ENCODE data around the gene NSUN5. TPM values are rescaled to one million over a fixed set of nuclear protein-coding genes. Genes with fewer than 3 reads are reported as not detected.
"Not testable (repeated sequence)": the region's sequence is repeated elsewhere in the genome, so short reads cannot be mapped to it uniquely, and the experiment has no call there.

NSUN5 gene
- total and polyA plus RNA-seq, 2 donors (not counting 3 experiments of a cell fraction or from before 2014, with no cell fraction given): 4.1 to 6.8 TPM

DNA sequence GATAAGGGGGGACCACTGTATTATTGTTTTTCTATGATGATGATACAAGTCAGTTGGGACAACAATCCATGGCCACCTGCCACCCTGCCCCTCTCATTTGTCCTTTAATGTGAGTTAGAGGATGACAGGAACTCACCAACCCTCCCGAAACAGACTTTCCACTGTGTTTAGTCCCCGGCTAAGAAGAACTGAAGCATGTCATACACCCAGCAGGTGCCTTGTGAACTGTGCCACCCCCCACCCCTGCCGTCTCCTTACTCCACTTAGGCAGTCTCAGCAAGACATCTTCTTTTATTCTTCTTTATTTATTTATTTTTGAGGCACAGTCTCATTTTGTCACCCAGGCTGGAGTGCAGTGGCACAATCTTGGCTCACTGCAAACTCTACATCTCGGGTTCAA, 40.8 kb downstream of the NSUN5 start:
- H3K27me3 ChIP-seq (ENCODE audit: control insufficient read depth in 2 of 2, insufficient read depth in 2 of 2, low read length in 2 of 2); H4K20me1 ChIP-seq (replicated peaks; ENCODE audit: control insufficient read depth, extremely low read depth, insufficient read depth, low read length); intact Hi-C loops (cut with micrococcal nuclease); FAIRE-seq; H3K36me3 ChIP-seq (ENCODE audit: control insufficient read depth in 2 of 2, extremely low read depth in 1 of 2, insufficient read depth in 2 of 2, low read length in 2 of 2); H3K4me1 ChIP-seq (ENCODE audit: control insufficient read depth, extremely low read depth, insufficient read depth, low read length); BruUV-seq (replicated peaks); dilution Hi-C loops (cut with MboI; ENCODE audit: extremely low pct_ligation_motif_present, low sequenced_read_pairs); H3K4me3 ChIP-seq (replicated peaks in 1 of 3; ENCODE audit: insufficient read depth in 1 of 3, low read depth in 1 of 3, low read length in 3 of 3); CTCF ChIA-PET; H3K79me2 ChIP-seq (ENCODE audit: control insufficient read depth, insufficient read depth, low read length); H3K27ac ChIP-seq (ENCODE audit: insufficient read depth, low read depth, low read length); H3K4me2 ChIP-seq (ENCODE audit: insufficient read depth, low read length); H3K9ac ChIP-seq (replicated peaks; ENCODE audit: extremely low read depth, insufficient read depth, low read length); POLR2A ChIA-PET; H2AFZ ChIP-seq (ENCODE audit: low read depth, low read length); H3K9me3 ChIP-seq (replicated peaks; ENCODE audit: control insufficient read depth, insufficient read depth, low read length); H3K9me1 ChIP-seq (replicated peaks; ENCODE audit: control insufficient read depth, extremely low read depth, insufficient read depth, low read length); DNase-seq (ENCODE audit: low read depth, low spot score): not testable (repeated sequence)

DNA sequence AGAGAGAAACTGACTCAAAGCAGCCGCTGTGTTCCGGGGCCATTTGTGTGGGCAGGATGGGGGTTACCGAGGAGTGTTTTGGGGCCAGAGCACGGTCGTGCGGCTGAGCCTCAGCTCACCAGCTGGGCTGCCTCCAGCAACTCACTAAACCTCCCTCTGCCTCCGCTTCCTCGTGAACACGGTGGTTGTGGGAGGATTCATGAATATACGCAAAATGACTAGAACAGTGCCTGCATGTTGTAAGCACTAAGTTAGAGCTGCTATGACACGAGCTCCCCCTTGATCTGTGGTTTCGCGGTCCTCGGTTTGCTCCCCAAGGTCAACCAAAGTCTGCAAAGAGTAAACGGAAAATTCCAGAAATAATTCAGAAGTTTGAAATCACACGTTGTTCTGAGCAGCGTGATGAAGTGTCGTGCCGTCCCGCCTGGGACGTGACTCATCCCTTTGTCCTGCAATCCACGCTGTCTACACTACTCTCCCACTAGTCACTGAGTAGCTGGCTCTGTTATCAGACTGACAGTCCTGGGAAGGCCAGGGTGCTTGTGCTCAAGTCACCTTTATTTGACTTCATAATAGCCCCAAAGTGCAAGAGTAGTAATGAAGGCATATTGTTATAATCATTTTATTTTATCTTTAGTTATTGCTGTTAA, 41.8 kb downstream of the NSUN5 start:
- dilution Hi-C loops (cut with MboI; ENCODE audit: extremely low pct_ligation_motif_present, low sequenced_read_pairs); BruUV-seq (replicated peaks); H3K79me2 ChIP-seq (ENCODE audit: control insufficient read depth, insufficient read depth, low read length); H3K4me3 ChIP-seq (replicated peaks in 1 of 3; ENCODE audit: insufficient read depth in 1 of 3, low read depth in 1 of 3, low read length in 3 of 3); H3K27ac ChIP-seq (ENCODE audit: insufficient read depth, low read depth, low read length); H3K4me2 ChIP-seq (ENCODE audit: insufficient read depth, low read length); POLR2A ChIA-PET; DNase-seq (ENCODE audit: low read depth, low spot score); intact Hi-C loops (cut with micrococcal nuclease); H3K4me1 ChIP-seq (ENCODE audit: control insufficient read depth, extremely low read depth, insufficient read depth, low read length); H2AFZ ChIP-seq (ENCODE audit: low read depth, low read length); H3K9me1 ChIP-seq (replicated peaks; ENCODE audit: control insufficient read depth, extremely low read depth, insufficient read depth, low read length); FAIRE-seq; H3K27me3 ChIP-seq (ENCODE audit: control insufficient read depth in 2 of 2, insufficient read depth in 2 of 2, low read length in 2 of 2); H3K9me3 ChIP-seq (replicated peaks; ENCODE audit: control insufficient read depth, insufficient read depth, low read length); H3K9ac ChIP-seq (replicated peaks; ENCODE audit: extremely low read depth, insufficient read depth, low read length); CTCF ChIA-PET; H4K20me1 ChIP-seq (replicated peaks; ENCODE audit: control insufficient read depth, extremely low read depth, insufficient read depth, low read length); H3K36me3 ChIP-seq (ENCODE audit: control insufficient read depth in 2 of 2, extremely low read depth in 1 of 2, insufficient read depth in 2 of 2, low read length in 2 of 2): not testable (repeated sequence)

- intact Hi-C loops (cut with micrococcal nuclease); H3K9ac ChIP-seq (replicated peaks; ENCODE audit: extremely low read depth, insufficient read depth, low read length); H3K36me3 ChIP-seq (ENCODE audit: control insufficient read depth in 2 of 2, extremely low read depth in 1 of 2, insufficient read depth in 2 of 2, low read length in 2 of 2); H3K4me2 ChIP-seq (ENCODE audit: insufficient read depth, low read length); H3K4me3 ChIP-seq (replicated peaks in 1 of 3; ENCODE audit: insufficient read depth in 1 of 3, low read depth in 1 of 3, low read length in 3 of 3); dilution Hi-C loops (cut with MboI; ENCODE audit: extremely low pct_ligation_motif_present, low sequenced_read_pairs); H3K4me1 ChIP-seq (ENCODE audit: control insufficient read depth, extremely low read depth, insufficient read depth, low read length); H3K9me1 ChIP-seq (replicated peaks; ENCODE audit: control insufficient read depth, extremely low read depth, insufficient read depth, low read length); H2AFZ ChIP-seq (ENCODE audit: low read depth, low read length); H3K27me3 ChIP-seq (ENCODE audit: control insufficient read depth in 2 of 2, insufficient read depth in 2 of 2, low read length in 2 of 2); H3K27ac ChIP-seq (ENCODE audit: insufficient read depth, low read depth, low read length); CTCF ChIA-PET; H3K79me2 ChIP-seq (ENCODE audit: control insufficient read depth, insufficient read depth, low read length); BruUV-seq (replicated peaks); H3K9me3 ChIP-seq (replicated peaks; ENCODE audit: control insufficient read depth, insufficient read depth, low read length); POLR2A ChIA-PET; DNase-seq (ENCODE audit: low read depth, low spot score); H4K20me1 ChIP-seq (replicated peaks; ENCODE audit: control insufficient read depth, extremely low read depth, insufficient read depth, low read length); FAIRE-seq: not testable (repeated sequence)
Observed at GRCh38 chr7:73262416-73262815, 46.2 kb downstream of the NSUN5 start.

Small RNA genes lying within 50 kb of the gene (small RNA-seq; reads per million reads assigned to genes)
- gene RNU6-1080P (ENCODE audit: insufficient read depth, insufficient read length, low read depth, low replicate concordance): not detected

Other genes with a start within 250 kb of the NSUN5 start
- gene SPDYE9, start 222.8 kb downstream of the NSUN5 start, total RNA-seq: not detected in 2 replicates
- gene SPDYE9, start 222.8 kb downstream of the NSUN5 start, polyA plus RNA-seq: not detected in 2 replicates
- gene TRIM50, start 19.3 kb upstream of the NSUN5 start, total RNA-seq: not detected in 2 replicates
- not detected in 2 replicates for gene TRIM50, start 19.3 kb upstream of the NSUN5 start, polyA plus RNA-seq
- not detected in 2 replicates for gene FKBP6, start 19.3 kb upstream of the NSUN5 start, total RNA-seq
- 0.04 TPM in 1 of 2 replicates, not detected in the other for gene FKBP6, start 19.3 kb upstream of the NSUN5 start, polyA plus RNA-seq
- gene FZD9, start 125.0 kb upstream of the NSUN5 start, total RNA-seq: 0.75 and 0.90 TPM in 2 replicates
- gene FZD9, start 125.0 kb upstream of the NSUN5 start, polyA plus RNA-seq: 0.72 and 1.3 TPM in 2 replicates
- gene BAZ1B, start 213.5 kb upstream of the NSUN5 start, total RNA-seq: 72.6 and 74.7 TPM in 2 replicates
- gene BAZ1B, start 213.5 kb upstream of the NSUN5 start, polyA plus RNA-seq: 12.6 and 16.2 TPM in 2 replicates
- 58.0 and 61.2 TPM in 2 replicates for gene BCL7B, start 248.9 kb upstream of the NSUN5 start, total RNA-seq
- 68.3 and 78.1 TPM in 2 replicates for gene BCL7B, start 248.9 kb upstream of the NSUN5 start, polyA plus RNA-seq